HEK293 (cell line): ENCODE results near the gene PABPC1L2B.

ENCODE experiments used
- CTCF ChIA-PET: fragments of 350-600 bp; formaldehyde crosslinking; extraction: SDS; loops from one replicate; lab custom pipeline; 2021; ENCODE audit warnings: antibody characterized with exemption; lab: Yijun Ruan, JAX
- POLR2A ChIA-PET: fragments of 300-600 bp; formaldehyde crosslinking; extraction: SDS; loops from one replicate; lab custom pipeline; 2020; ENCODE audit warnings: antibody characterized with exemption, inconsistent platforms; lab: Yijun Ruan, JAX
- H3K27ac ChIP-seq: fragments of 200-500 bp; sonication (Bioruptor generic); 2 replicates; pipeline ENCODE4 v1.5.1; 2014; ENCODE audit warnings: low read depth, low read length, control low read depth, inconsistent platforms; ENCODE audit errors: extremely low read depth
- H3K36me3 ChIP-seq, 2 experiments: fragments of 200-500 bp in 1 of 2; sonication (Bioruptor generic) in 1 of 2; 1 replicate in 1 of 2; 2 replicates in 1 of 2; pipeline ENCODE4 v1.5.1; 2014 to 2017; ENCODE audit warnings: inconsistent platforms in 2 of 2, low read length in 2 of 2; ENCODE audit not compliant: control insufficient read depth in 2 of 2, insufficient read depth in 1 of 2
- H3K4me1 ChIP-seq: fragments of 200-500 bp; sonication (Bioruptor generic); 2 replicates; pipeline ENCODE4 v1.5.1; 2014; ENCODE audit warnings: mild to moderate bottlenecking, low read length, inconsistent platforms; ENCODE audit not compliant: control insufficient read depth, insufficient read depth
- H3K4me3 ChIP-seq: 2 replicates; pipeline ENCODE4 v1.5.1; 2011; ENCODE audit warnings: low read depth, mild to moderate bottlenecking, control low read depth, low read length, moderate library complexity
- H3K9me3 ChIP-seq: fragments of 200-500 bp; sonication (Bioruptor generic); 2 replicates; pipeline ENCODE4 v1.5.1; 2014; ENCODE audit warnings: low read depth, low read length, inconsistent platforms; ENCODE audit not compliant: control insufficient read depth, insufficient read depth
- GLI2 ChIP-seq: fragments of 450-650 bp; formaldehyde crosslinking; IDR thresholded peaks from 2 replicates; pipeline ENCODE4; 2017; ENCODE audit warnings: missing biosample characterization, missing genetic modification characterization, low read depth, borderline replicate concordance
- KLF10 ChIP-seq: fragments of 450-650 bp; IDR thresholded peaks from 2 replicates; pipeline ENCODE4 v1.5.1; 2018; ENCODE audit warnings: missing biosample characterization, mild to moderate bottlenecking, missing genetic modification characterization
- PRDM1 ChIP-seq: fragments of 450-650 bp; formaldehyde crosslinking; IDR thresholded peaks from 2 replicates; pipeline ENCODE4; 2016; ENCODE audit warnings: missing biosample characterization, missing genetic modification characterization
- ZFP3 ChIP-seq: fragments of 450-650 bp; formaldehyde crosslinking; IDR thresholded peaks from 2 replicates; pipeline ENCODE4 v1.5.1; 2016; ENCODE audit warnings: low read depth, missing biosample characterization, missing genetic modification characterization
- ZFP37 ChIP-seq: fragments of 450-650 bp; formaldehyde crosslinking; IDR thresholded peaks from 2 replicates; pipeline ENCODE4 v1.5.1; 2016; ENCODE audit warnings: missing biosample characterization, missing genetic modification characterization
- ZNF114 ChIP-seq: fragments of 450-650 bp; formaldehyde crosslinking; IDR thresholded peaks from 2 replicates; pipeline ENCODE4 v1.5.0; 2017; ENCODE audit warnings: missing biosample characterization, missing genetic modification characterization
- ZNF133 ChIP-seq: fragments of 450-650 bp; formaldehyde crosslinking; IDR thresholded peaks from 2 replicates; pipeline ENCODE4 v1.5.1; 2016; ENCODE audit warnings: missing biosample characterization, missing genetic modification characterization
- ZNF169 ChIP-seq: fragments of 450-650 bp; formaldehyde crosslinking; IDR thresholded peaks from 2 replicates; pipeline ENCODE4 v1.5.1; 2016; ENCODE audit warnings: missing biosample characterization, missing genetic modification characterization
- ZNF175 ChIP-seq: fragments of 450-650 bp; formaldehyde crosslinking; IDR thresholded peaks from 2 replicates; pipeline ENCODE4 v1.5.1; 2016; ENCODE audit warnings: missing biosample characterization, missing genetic modification characterization
- ZNF239 ChIP-seq: fragments of 450-650 bp; formaldehyde crosslinking; IDR thresholded peaks from 2 replicates; pipeline ENCODE4 v1.5.1; 2016; ENCODE audit warnings: missing biosample characterization, missing genetic modification characterization
- ZNF24 ChIP-seq: fragments of 450-650 bp; formaldehyde crosslinking; IDR thresholded peaks from 2 replicates; pipeline ENCODE4 v1.5.1; 2016; ENCODE audit warnings: missing biosample characterization, missing genetic modification characterization
- ZNF292 ChIP-seq: fragments of 450-650 bp; formaldehyde crosslinking; IDR thresholded peaks from 2 replicates; pipeline ENCODE4 v1.5.1; 2016; ENCODE audit warnings: low read depth, missing biosample characterization, missing genetic modification characterization, borderline replicate concordance
- ZNF324 ChIP-seq: fragments of 450-650 bp; formaldehyde crosslinking; IDR thresholded peaks from 2 replicates; pipeline ENCODE4 v1.5.1; 2016; ENCODE audit warnings: missing biosample characterization, missing genetic modification characterization
- ZNF335 ChIP-seq: fragments of 450-650 bp; formaldehyde crosslinking; conservative IDR thresholded peaks from 2 replicates; pipeline ENCODE4 v1.5.1; 2016; ENCODE audit warnings: missing biosample characterization, missing genetic modification characterization
- ZNF366 ChIP-seq: fragments of 450-650 bp; formaldehyde crosslinking; conservative IDR thresholded peaks from 2 replicates; pipeline ENCODE4 v1.5.1; 2016; ENCODE audit warnings: missing biosample characterization, missing genetic modification characterization
- ZNF433 ChIP-seq: fragments of 450-650 bp; formaldehyde crosslinking; IDR thresholded peaks from 2 replicates; pipeline ENCODE4 v1.5.1; 2016; ENCODE audit warnings: missing biosample characterization, missing genetic modification characterization, low read depth
- ZNF530 ChIP-seq: fragments of 450-650 bp; formaldehyde crosslinking; IDR thresholded peaks from 2 replicates; pipeline ENCODE4 v1.5.1; 2016; ENCODE audit warnings: low read depth, missing biosample characterization, missing genetic modification characterization
- ZNF558 ChIP-seq: fragments of 450-650 bp; formaldehyde crosslinking; IDR thresholded peaks from 2 replicates; pipeline ENCODE4 v1.5.1; 2016; ENCODE audit warnings: missing biosample characterization, missing genetic modification characterization
- ZNF677 ChIP-seq: fragments of 450-650 bp; IDR thresholded peaks from 2 replicates; pipeline ENCODE4 v1.5.0; 2018; ENCODE audit warnings: missing biosample characterization, mild to moderate bottlenecking, missing genetic modification characterization, moderate library complexity
- TF ChIP-seq, protein P1 (sequence below): fragments of 450-650 bp; formaldehyde crosslinking; IDR thresholded peaks from 2 replicates; pipeline ENCODE4 v1.5.1; 2016; ENCODE audit warnings: missing biosample characterization, missing genetic modification characterization

The PABPC1L2B gene

GRCh38 chrX:73028876-73029275, 26.1 kb downstream of the PABPC1L2B start:
- H3K27ac ChIP-seq = no peak overlapping the region
- no peaks in the 10 kb centered on the region for H3K4me1 ChIP-seq
- no peak overlapping the region for H3K4me3 ChIP-seq
- POLR2A ChIA-PET = no interaction called here
- no peaks in the 10 kb centered on the region; the same call in 1 of the 2 replicates for H3K9me3 ChIP-seq
- CTCF ChIA-PET = no interaction called here
- H3K36me3 ChIP-seq = no peaks in the 10 kb centered on the region
- TF ChIP-seq, protein P1, sequence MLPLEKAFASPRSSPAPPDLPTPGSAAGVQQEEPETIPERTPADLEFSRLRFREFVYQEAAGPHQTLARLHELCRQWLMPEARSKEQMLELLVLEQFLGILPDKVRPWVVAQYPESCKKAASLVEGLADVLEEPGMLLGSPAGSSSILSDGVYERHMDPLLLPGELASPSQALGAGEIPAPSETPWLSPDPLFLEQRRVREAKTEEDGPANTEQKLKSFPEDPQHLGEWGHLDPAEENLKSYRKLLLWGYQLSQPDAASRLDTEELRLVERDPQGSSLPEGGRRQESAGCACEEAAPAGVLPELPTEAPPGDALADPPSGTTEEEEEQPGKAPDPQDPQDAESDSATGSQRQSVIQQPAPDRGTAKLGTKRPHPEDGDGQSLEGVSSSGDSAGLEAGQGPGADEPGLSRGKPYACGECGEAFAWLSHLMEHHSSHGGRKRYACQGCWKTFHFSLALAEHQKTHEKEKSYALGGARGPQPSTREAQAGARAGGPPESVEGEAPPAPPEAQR (tag by site-specific recombination) = no peak
- TF ChIP-seq PRDM1 (tag by site-specific recombination) (no peak), ZFP37 (tag by site-specific recombination) (no peak), ZNF558 (tag by site-specific recombination) (no peak), ZFP3 (tag by site-specific recombination) (no peak), ZNF677 (tag by site-specific recombination) (no peak), ZNF175 (tag by site-specific recombination) (no peak), ZNF114 (tag by site-specific recombination) (no peak), ZNF324 (tag by site-specific recombination) (no peak), ZNF530 (no peak), GLI2 (tag by site-specific recombination) (no peak), ZNF433 (no peak), ZNF292 (tag by site-specific recombination) (no peak), ZNF366 (no peak), ZNF335 (tag by site-specific recombination) (no peak), ZNF169 (tag by site-specific recombination) (no peak), KLF10 (no peak), ZNF239 (no peak), ZNF133 (tag by site-specific recombination) (no peak), ZNF24 (tag by site-specific recombination) (no peak)
